OCI-LY1 (cell line): ENCODE data around the gene MAPK1.

Source experiments
- H2AFZ ChIP-seq: fragments of 200-600 bp; sonication (generic), shearing (Covaris generic); 2 replicates; pipeline ENCODE4 v1.6.0; 2014; ENCODE audit warnings: antibody characterized with exemption, mild to moderate bottlenecking, low read length
- H3F3A ChIP-seq: fragments of 200-600 bp; sonication (generic), shearing (Covaris generic); 2 replicates; pipeline ENCODE4 v1.6.0; 2014; ENCODE audit warnings: mild to moderate bottlenecking, antibody characterized with exemption, low read length, moderate library complexity; ENCODE audit not compliant: insufficient read depth
- H3K27ac ChIP-seq: fragments of 200-600 bp; sonication (generic); 2 replicates; pipeline ENCODE4 v1.5.1; 2014; ENCODE audit warnings: low read length, mixed run types, mild to moderate bottlenecking, low read depth; ENCODE audit not compliant: poor library complexity, severe bottlenecking
- H3K27me3 ChIP-seq: fragments of 200-600 bp; sonication (generic); 2 replicates; pipeline ENCODE4 v1.6.0; 2014; ENCODE audit warnings: antibody characterized with exemption, mild to moderate bottlenecking, low read length, moderate library complexity; ENCODE audit not compliant: insufficient read depth
- H3K36me3 ChIP-seq: fragments of 200-600 bp; sonication (generic); 2 replicates; pipeline ENCODE4 v1.6.1; 2014; ENCODE audit warnings: mild to moderate bottlenecking, antibody characterized with exemption, low read length, moderate library complexity, mixed read lengths; ENCODE audit not compliant: insufficient read depth
- H3K4me1 ChIP-seq: fragments of 200-600 bp; sonication (generic); 2 replicates; pipeline ENCODE4 v1.5.1; 2014; ENCODE audit warnings: mild to moderate bottlenecking, low read length, moderate library complexity; ENCODE audit not compliant: insufficient read depth, severe bottlenecking
- H3K4me2 ChIP-seq: fragments of 200-600 bp; sonication (generic), shearing (Covaris generic); 2 replicates; pipeline ENCODE4 v1.6.1; 2014; ENCODE audit warnings: low read length
- H3K4me3 ChIP-seq: fragments of 200-600 bp; sonication (generic); 2 replicates; pipeline ENCODE4 v1.5.1; 2014; ENCODE audit warnings: low read length, low read depth, mild to moderate bottlenecking, mixed read lengths; ENCODE audit not compliant: poor library complexity, severe bottlenecking
- H3K79me2 ChIP-seq: fragments of 200-600 bp; shearing (Covaris generic); 2 replicates; pipeline ENCODE4 v1.6.1; 2016; ENCODE audit warnings: mixed run types, low read length, mixed read lengths; ENCODE audit not compliant: insufficient read depth
- H3K9ac ChIP-seq: fragments of 200-600 bp; sonication (generic), shearing (Covaris generic); 2 replicates; pipeline ENCODE4 v1.6.1; 2014; ENCODE audit warnings: mild to moderate bottlenecking, low read length, mixed read lengths
- H3K9me2 ChIP-seq: fragments of 200-600 bp; sonication (generic), shearing (Covaris generic); 2 replicates; pipeline ENCODE4 v1.6.1; 2014; ENCODE audit warnings: low read depth, mild to moderate bottlenecking, low read length, mixed read lengths
- H3K9me3 ChIP-seq: fragments of 200-600 bp; shearing (Covaris generic); 2 replicates; pipeline ENCODE4 v1.6.1; 2014; ENCODE audit warnings: low read length, mixed read lengths
- H4K20me1 ChIP-seq: fragments of 200-600 bp; sonication (generic), shearing (Covaris generic); 2 replicates; pipeline ENCODE4 v1.6.0; 2016; ENCODE audit warnings: mild to moderate bottlenecking, low read length; ENCODE audit not compliant: insufficient read depth
- EZH2 ChIP-seq: fragments of 200-600 bp; sonication (generic), shearing (Covaris generic); IDR thresholded peaks from 2 replicates; pipeline ENCODE4 v1.8.0; 2017; ENCODE audit warnings: borderline replicate concordance, mixed run types, mild to moderate bottlenecking, antibody characterized with exemption, low read length, moderate library complexity, mixed read lengths
- TF ChIP-seq, protein P1 (sequence below): fragments of 200-600 bp; sonication (generic), shearing (Covaris generic); IDR thresholded peaks from 2 replicates; pipeline ENCODE4 v1.5.1; 2017; ENCODE audit warnings: mild to moderate bottlenecking, antibody characterized with exemption, low read length, moderate library complexity, mixed read lengths

The MAPK1 gene

DNA sequence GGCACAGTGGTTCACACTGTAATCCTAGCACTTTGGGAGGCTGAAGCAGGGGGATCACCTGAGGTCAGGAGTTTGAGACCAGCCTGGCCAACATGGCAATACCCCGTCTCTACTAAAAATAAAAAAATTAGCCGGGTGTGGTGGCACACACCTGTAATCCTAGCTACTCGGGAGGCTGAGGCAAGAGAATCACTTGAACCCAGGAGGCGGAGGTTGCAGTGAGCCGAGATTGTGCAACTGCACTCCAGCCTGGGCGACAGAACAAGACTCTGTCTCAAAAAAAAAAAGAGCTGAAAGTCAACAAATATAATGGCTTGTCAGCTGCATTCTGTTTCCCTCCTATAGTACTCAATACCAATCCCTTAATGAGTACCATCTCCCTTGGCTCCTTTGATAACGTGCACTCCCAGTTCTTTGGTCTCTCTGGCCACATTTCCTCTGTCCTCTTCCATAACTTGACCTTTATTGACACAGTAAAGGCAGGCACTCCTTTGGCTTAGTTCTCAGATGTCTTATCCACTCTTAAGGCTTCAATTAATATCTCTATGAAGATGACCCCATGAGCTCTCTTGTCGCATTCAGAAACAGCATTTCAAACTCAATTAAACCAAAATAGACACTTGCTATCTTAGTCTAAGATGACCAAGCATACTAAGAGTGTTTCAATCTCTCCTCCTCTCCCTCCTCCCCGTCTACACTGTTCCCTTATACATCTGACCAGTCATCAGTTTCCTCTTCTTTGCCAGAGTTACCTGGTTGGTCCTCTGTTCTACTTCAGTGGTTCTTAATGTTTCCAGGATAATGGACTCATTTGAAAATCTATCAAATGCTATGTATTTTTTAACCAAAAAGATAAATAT lies 4.8 kb downstream of the MAPK1 start:
- H3K79me2 ChIP-seq: peaks cover 94% of the 10 kb centered on the region
- H4K20me1 ChIP-seq: peaks cover 9% of the 10 kb centered on the region; the same call in 1 of the 2 replicates
- peak overlapping the region; percentile 33; the same call in 1 of the 2 replicates for H3K4me2 ChIP-seq

DNA sequence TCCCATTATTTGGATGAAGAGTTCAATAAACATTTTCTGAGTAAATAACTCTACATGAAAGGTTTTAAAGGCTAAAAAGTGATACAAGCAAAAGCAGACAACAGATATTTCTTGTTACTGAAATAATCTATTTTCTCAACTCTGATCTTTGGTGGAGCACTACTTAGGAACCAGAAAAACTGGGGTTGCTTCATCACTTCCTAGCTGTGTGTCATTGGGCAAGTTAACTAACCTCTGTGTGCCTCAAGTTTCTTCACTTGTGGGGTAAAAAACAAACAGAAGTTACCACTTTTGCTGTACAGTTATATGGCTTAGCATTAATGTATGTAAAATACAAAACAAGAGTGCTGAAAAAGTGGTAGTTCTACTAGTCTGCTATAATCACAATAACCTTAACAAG lies 5.6 kb downstream of the MAPK1 start:
- Histone ChIP-seq H3K4me1 (peaks cover 87% of the 10 kb centered on the region), H3K79me2 (peaks cover 100% of the 10 kb centered on the region), H3K27ac (peak overlapping the region; percentile 46), H3K9ac (no peak overlapping the region; the same call in 1 of the 2 replicates), H3K4me2 (peak overlapping the region; percentile 15; the same call in 1 of the 2 replicates), H3K4me3 (no peak overlapping the region), H3K9me2 (no peaks in the 10 kb centered on the region), H2AFZ (no peak overlapping the region), H4K20me1 (peaks cover 9% of the 10 kb centered on the region; the same call in 1 of the 2 replicates), H3K36me3 (peaks cover 20% of the 10 kb centered on the region; the same call in 1 of the 2 replicates), H3K27me3 (no peaks in the 10 kb centered on the region), H3F3A (no peaks in the 10 kb centered on the region), H3K9me3 (no peaks in the 10 kb centered on the region)
- TF ChIP-seq, protein P1, sequence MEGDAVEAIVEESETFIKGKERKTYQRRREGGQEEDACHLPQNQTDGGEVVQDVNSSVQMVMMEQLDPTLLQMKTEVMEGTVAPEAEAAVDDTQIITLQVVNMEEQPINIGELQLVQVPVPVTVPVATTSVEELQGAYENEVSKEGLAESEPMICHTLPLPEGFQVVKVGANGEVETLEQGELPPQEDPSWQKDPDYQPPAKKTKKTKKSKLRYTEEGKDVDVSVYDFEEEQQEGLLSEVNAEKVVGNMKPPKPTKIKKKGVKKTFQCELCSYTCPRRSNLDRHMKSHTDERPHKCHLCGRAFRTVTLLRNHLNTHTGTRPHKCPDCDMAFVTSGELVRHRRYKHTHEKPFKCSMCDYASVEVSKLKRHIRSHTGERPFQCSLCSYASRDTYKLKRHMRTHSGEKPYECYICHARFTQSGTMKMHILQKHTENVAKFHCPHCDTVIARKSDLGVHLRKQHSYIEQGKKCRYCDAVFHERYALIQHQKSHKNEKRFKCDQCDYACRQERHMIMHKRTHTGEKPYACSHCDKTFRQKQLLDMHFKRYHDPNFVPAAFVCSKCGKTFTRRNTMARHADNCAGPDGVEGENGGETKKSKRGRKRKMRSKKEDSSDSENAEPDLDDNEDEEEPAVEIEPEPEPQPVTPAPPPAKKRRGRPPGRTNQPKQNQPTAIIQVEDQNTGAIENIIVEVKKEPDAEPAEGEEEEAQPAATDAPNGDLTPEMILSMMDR: no peak
- TF ChIP-seq EZH2: no peak

More for the DNA sequence above, 4.8 kb downstream of the MAPK1 start:
- no peaks in the 10 kb centered on the region for H3K9me3 ChIP-seq
- H3K36me3 ChIP-seq: peaks cover 20% of the 10 kb centered on the region; the same call in 1 of the 2 replicates
- H3K4me3 ChIP-seq: peak overlapping the region; percentile 18
- H3K4me1 ChIP-seq: peaks cover 80% of the 10 kb centered on the region
- TF ChIP-seq EZH2: no peak
- TF ChIP-seq, protein P1: no peak
- H3K9me2 ChIP-seq: no peaks in the 10 kb centered on the region
- no peaks in the 10 kb centered on the region for H3F3A ChIP-seq
- H3K9ac ChIP-seq: no peak overlapping the region
- H3K27me3 ChIP-seq: no peaks in the 10 kb centered on the region
- H2AFZ ChIP-seq: no peak overlapping the region
- H3K27ac ChIP-seq: no peak overlapping the region

DNA sequence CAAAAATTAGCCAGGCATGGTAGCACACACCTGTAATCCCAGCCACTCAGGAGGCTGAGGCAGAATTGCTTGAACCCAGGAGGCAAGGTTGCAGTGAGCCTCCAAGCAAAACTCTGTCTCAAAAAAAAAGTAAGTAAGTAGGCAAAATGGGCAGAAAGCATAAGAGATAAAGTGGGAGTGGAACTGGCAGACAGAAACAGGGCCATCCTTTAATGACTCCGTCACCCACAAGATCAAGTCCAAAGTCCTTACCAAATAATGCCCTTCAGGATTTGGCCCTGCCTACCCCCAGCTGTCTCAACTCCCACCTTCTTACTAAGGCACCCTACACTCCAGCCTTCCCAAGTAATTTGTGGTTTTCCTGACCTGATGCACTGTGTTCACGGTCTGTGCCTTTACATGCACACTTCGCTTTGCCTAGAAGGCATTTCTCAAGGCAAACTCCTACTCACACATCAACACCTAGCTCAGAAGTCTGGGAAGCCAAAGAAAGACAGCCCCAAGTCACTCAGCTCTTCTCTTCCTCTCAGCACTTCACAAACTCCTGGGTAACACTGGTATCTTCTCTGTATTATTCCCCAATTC lies 6.1 kb downstream of the MAPK1 start:
- peak overlapping the region; percentile 46 for H3K27ac ChIP-seq
- H3K9me2 ChIP-seq: no peaks in the 10 kb centered on the region
- H3K9me3 ChIP-seq: no peaks in the 10 kb centered on the region
- peak overlapping the region; percentile 15; the same call in 1 of the 2 replicates for H3K4me2 ChIP-seq
- peaks cover 92% of the 10 kb centered on the region for H3K4me1 ChIP-seq
- peaks cover 18% of the 10 kb centered on the region; the same call in 1 of the 2 replicates for H3K36me3 ChIP-seq
- no peaks in the 10 kb centered on the region for H3F3A ChIP-seq
- H3K9ac ChIP-seq: no peak overlapping the region; the same call in 1 of the 2 replicates
- H2AFZ ChIP-seq: no peak overlapping the region
- no peak for TF ChIP-seq EZH2
- TF ChIP-seq, protein P1: no peak
- H4K20me1 ChIP-seq: peaks cover 9% of the 10 kb centered on the region; the same call in 1 of the 2 replicates
- no peaks in the 10 kb centered on the region for H3K27me3 ChIP-seq
- peaks cover 100% of the 10 kb centered on the region for H3K79me2 ChIP-seq
- H3K4me3 ChIP-seq: no peak overlapping the region
